Jurkat, Clone E6-1 (cell line): Measurements from ENCODE around the gene WFIKKN1.
A peak's percentile ranks its signal among the peaks of the same experiment; 100 is the strongest.
"Not testable (repeated sequence)": the region's sequence is repeated elsewhere in the genome, so short reads cannot be mapped to it uniquely, and the experiment has no call there.

Source experiments
- DNase-seq: peaks from one replicate; pipeline ENCODE4 v3.0.0-alpha.2; 2011; ENCODE audit warnings: low read depth, low spot score
- H3K4me3 ChIP-seq: 2 replicates; pipeline ENCODE4 v1.5.1; 2011; ENCODE audit warnings: mild to moderate bottlenecking, low read length, control low read depth, moderate library complexity

WFIKKN1 gene

DNA sequence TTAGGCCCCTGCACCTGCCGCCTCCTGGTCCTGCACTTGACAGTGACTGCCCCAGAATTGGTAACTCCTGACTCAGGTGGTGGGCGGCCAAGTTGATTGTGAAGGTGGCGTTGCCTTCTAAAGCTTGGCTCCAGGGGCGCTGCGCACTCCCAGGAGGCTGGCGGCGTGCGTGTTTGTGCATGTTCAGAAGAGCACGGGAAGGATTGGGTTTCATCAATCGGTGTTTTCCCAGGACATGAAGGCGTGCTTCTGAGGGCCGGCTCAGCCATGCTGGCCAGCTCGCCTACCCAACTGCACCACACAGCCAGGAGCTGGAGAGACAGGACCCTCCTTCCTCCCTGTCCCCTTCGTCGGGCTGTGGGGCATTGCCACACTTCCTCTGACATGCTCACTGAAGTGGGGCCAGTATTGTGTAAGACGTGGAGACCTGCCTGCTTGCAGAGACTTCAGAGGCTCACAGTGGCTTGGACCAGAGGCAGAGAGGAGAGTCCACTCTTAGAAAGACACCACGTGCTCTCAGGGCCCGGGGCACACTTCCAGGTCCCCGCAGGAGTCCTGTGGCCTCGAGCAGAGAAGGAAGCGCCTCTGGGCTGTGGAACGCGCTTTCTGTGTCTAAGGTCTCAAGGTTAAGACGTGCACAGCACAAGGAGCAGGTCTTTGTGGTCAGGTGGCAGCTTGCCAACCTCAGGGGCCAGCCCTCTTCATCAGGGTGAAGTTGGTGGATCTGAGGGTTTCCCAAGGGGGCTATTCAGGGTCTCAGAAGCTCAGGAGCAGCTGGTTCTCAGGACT lies 38.1 kb upstream of the WFIKKN1 start:
- DNase-seq = no peak
- no peak overlapping the region for H3K4me3 ChIP-seq

DNA sequence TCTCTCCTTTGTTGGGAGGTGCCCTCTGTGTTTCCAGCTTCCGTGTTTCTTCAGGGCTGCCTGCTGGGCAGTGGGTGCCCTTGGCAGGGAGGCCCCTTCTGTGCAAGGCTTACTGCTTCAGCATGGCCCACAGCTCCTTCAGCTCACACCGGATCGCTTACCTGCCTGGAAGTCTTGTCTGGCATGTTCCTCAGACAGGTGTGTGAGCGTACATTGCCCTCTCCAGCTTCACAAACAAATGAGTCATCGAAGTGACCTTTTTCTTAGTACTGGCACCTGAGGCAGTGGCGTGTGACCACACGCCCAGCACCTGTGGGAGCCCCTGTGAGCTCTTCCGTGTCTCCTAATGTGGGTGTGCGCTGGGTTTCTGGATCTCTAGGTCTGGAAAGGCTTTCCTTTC lies 37.4 kb upstream of the WFIKKN1 start:
- H3K4me3 ChIP-seq = no peak overlapping the region
- DNase-seq = no peak

DNA sequence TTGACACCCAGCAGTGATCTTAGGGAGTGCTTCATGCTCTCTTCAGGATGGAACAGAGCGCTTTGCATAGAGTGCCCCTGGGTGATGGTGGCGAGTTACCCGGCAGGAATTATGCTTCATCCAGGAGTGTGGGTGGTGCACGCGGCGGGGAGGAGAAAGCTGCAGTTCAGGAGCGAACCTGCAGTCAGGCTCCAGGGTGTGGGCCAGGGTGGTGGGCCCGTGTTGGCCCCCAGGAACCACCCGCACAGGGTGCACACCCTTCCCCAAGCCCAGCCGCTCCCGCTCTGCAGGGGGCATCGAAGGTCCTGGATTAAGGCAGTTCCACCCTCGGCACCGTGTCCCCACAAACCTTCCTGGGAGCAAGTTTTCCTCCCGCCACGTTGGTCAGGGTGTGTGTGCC lies 37.0 kb upstream of the WFIKKN1 start:
- no peak overlapping the region for H3K4me3 ChIP-seq
- no peak for DNase-seq

DNA sequence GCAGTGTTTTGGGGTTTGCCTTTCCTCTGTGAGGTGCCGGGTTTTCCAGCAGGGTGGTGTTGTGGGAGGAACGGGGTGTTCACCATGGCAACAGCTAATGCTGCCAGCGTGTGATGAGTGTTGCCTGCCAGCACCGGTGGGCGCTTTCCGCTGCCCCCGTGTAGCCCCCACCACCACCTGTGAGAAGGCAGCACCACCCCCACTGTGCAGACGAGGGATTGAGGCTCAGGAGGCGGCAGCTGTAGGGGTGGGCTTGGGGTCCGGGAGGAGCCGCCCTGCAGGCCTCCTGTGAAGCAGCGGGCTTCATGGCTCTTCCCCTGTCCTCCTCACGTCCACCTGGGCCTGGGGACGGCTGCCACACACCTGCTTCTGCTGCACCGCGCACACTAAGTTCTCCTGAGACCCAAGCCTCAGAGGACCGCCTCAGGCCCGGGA lies 35.7 kb upstream of the WFIKKN1 start:
- H3K4me3 ChIP-seq = no peak overlapping the region
- DNase-seq = no peak

- no peak overlapping the region for H3K4me3 ChIP-seq
- DNase-seq = no peak
Measured at GRCh38 chr16:595942-596735, 34.6 kb upstream of the WFIKKN1 start.

DNA sequence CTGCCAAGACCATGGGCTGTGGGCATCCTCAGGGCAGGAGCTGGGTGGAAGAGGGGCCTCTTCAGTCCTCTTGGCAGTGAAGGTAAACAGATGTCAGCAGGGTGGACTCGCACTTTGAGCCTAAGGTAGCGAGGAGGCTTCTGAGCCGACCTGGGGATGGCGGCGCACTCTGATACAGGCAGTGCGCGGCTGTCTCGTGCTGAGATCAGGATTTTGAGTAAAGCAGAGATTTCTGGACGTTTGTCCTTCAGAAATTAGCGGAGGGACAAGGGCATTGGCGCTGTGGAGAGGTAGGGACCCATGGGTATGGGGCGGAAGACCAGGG lies 34.1 kb upstream of the WFIKKN1 start:
- no peak for DNase-seq

GRCh38 chr16:597655-598054 lies 33.1 kb upstream of the WFIKKN1 start:
- not testable (repeated sequence) for H3K4me3 ChIP-seq, DNase-seq

More for the DNA sequence above, 34.1 kb upstream of the WFIKKN1 start:
- no peak overlapping the region for H3K4me3 ChIP-seq

GRCh38 chr16:598823-599739 lies 31.7 kb upstream of the WFIKKN1 start:
- no peak overlapping the region for H3K4me3 ChIP-seq
- no peak for DNase-seq

DNA sequence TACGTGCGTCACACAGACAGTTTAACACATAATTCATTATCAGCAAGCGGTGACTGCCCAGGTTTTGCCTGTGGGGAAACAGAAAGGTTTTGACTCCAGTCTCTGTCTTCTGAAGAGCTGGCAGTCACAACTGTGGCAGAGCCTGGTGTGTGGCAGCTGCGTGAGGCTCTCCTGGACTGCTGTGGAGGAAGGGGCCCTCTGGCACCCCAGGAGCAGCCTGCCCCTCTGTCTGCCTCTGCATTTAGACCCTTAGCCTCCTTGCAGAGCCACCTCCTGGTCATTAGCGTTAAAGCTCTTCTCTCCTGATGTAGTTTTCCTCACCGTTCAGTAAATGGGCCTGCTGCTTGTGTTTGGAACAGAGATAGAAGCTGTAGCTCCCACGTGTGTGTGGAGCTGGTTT lies 30.0 kb upstream of the WFIKKN1 start:
- H3K4me3 ChIP-seq = no peak overlapping the region
- peak; percentile 44 for DNase-seq

GRCh38 chr16:603933-604332 lies 26.9 kb upstream of the WFIKKN1 start:
- no peak for DNase-seq
- H3K4me3 ChIP-seq = no peak overlapping the region

- no peak overlapping the region for H3K4me3 ChIP-seq
- DNase-seq = no peak
Measured at GRCh38 chr16:606656-607307, 24.0 kb upstream of the WFIKKN1 start.

DNA sequence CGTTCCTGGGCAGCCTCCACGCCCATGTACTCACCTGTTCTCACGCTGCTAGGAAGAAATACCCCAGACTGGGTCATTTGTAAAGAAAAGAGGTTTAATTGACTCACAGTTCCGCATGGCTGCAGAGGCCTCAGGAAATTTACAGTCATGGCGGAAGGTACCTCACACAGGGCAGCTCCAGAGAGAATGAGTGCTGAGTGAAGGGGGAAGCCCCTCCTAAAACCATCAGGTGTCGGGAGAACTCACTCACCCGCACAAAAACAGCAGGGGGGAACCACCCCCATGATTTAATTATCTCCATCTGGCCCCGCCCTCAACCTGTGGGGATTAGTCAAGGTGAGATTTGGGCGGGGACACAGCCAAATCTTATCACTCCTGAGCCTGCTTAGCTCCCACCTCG lies 22.8 kb upstream of the WFIKKN1 start:
- DNase-seq = no peak
- no peak overlapping the region for H3K4me3 ChIP-seq

- H3K4me3 ChIP-seq = no peak overlapping the region
- no peak for DNase-seq
Measured at GRCh38 chr16:609316-609715, 21.5 kb upstream of the WFIKKN1 start.

- DNase-seq = no peak
- no peak overlapping the region for H3K4me3 ChIP-seq
Measured at GRCh38 chr16:609984-610383, 20.8 kb upstream of the WFIKKN1 start.

DNA sequence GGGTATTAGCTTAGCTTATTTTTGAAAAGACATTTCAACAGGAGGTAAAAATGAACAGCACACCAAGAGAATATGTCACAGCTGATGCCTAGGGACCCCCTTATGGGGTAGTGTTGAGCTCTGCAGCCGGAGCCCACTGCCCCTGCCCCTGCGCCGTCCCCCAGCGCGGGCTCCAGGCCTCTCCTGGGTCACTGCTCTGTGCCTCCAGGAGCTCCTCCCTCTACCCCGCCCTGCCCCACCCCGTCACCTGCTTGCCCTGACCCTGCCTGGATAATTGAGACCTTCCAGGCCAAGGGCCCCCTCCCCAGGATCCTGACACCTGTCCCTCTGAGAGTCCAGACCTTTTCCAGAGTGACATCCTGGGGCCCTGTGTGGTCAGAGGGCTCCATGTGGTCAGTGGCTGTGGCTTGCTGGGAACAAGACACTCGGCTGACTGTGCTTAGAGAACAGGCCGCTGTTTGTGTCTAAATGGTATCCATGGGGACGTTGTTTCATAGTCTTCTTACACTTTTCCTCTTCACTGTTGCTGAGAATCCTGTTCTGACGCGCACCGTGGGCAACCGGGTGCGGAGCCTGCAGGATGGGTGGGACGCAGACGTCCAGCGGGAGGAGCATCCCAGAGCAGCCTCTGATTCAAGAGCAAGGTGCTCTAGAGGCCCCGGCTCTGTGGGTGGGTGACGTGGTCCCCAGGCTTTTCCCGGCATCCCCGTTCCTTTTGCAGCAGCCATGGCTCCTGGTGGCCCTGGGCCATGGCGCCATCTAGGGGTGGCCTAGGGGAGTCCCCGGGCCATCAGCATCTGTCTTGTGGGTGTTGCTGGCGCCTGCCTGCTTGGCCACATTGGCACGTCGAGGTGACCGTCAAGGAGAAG lies 20.0 kb upstream of the WFIKKN1 start:
- DNase-seq = peak; percentile 31
- H3K4me3 ChIP-seq = no peak overlapping the region

DNA sequence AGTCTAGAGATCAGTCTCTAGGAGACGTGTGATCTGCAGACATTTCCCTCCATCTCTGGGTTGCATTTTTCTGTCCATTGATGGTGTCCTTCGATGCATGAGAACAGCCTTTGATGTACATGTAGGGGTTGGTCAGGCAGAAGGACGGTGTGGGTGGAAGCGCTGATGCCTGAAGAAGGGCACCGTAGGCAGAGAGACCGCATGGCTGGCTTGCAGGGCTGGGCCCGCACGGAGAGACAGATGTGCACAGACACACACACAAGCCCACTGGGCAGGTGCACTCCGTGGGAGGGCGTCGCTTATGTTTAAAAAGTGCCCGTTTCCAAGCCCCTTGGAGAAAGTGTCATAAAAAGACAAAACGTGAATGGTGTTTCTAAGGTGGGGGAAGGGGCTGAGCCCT lies 15.7 kb upstream of the WFIKKN1 start:
- H3K4me3 ChIP-seq = no peak overlapping the region
- DNase-seq = no peak

DNA sequence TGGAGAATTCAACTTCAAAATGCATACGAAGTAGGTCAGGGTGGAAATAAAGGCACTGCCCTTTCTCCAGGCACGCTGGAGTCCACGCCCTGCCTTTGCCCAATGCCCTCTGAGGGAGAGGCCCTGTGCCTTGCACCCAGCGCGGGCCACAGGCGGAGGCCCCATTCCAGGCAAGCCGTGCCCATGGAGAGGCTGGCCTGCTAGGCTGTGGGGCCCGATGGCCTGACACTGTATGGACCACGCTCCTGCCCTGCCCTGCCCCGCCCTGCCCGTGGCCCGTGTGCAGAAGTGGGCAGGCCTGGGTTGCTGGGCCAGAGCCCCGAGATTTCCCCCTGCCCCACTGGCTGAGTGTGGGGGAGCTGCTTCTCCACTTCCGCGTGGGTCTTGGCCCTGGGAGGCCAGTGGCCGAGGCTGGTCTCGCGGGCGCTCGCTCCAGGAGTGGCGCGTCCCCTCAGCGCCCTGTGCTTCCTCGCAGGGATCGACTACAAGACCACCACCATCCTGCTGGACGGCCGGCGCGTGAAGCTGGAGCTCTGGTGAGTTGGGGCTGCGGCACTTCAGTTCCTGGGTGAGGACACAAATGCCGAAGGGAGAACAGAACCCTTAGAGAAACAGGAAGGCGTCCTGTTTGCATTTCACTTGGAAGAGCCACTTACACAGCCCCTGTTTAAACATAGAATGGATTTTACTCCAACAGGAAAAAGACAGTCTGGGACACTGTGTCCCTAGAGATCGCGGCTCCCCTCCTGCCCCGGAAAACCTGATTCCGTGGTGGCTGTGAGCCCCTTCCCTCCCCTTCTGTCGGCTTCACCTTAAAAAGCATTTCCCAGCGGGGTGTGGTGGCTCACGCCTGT lies 13.8 kb upstream of the WFIKKN1 start:
- H3K4me3 ChIP-seq = no peak overlapping the region
- DNase-seq = no peak
